HepG2 (cell line): ENCODE measurements around the gene FRAS1.

Experiments
- CTCF ChIP-seq: sonication (generic); formaldehyde crosslinking; IDR thresholded peaks from 2 replicates; pipeline ENCODE4 v1.5.0; 2020; ENCODE audit warnings: mild to moderate bottlenecking, missing genetic modification reagents, moderate library complexity
- MXI1 ChIP-seq: IDR thresholded peaks from 3 replicates; pipeline ENCODE4 v1.6.1; 2012; ENCODE audit warnings: low read depth, low read length, inconsistent platforms, borderline replicate concordance
- POLR2AphosphoS5 ChIP-seq: IDR thresholded peaks from 2 replicates; pipeline ENCODE4 v1.6.1; 2012; ENCODE audit warnings: low read depth, low read length
- TBL1XR1 ChIP-seq: fragments of 150-350 bp; IDR thresholded peaks from 2 replicates; pipeline ENCODE4 v1.6.1; 2014; ENCODE audit warnings: borderline replicate concordance, low read length; ENCODE audit not compliant: partially characterized antibody
- TBP ChIP-seq: sonication (generic); formaldehyde crosslinking; IDR thresholded peaks from 2 replicates; pipeline ENCODE4 v1.5.0; 2020; ENCODE audit warnings: missing genetic modification reagents
- THAP7 ChIP-seq: sonication (generic); formaldehyde crosslinking; IDR thresholded peaks from 2 replicates; pipeline ENCODE4 v1.8.1; 2023; ENCODE audit warnings: mild to moderate bottlenecking, missing genetic modification reagents
- ZNF282 ChIP-seq: fragments of 450-650 bp; IDR thresholded peaks from 2 replicates; pipeline ENCODE4 v1.6.1; 2018; ENCODE audit not compliant: partially characterized antibody
- ZNF605 ChIP-seq: sonication (generic); formaldehyde crosslinking; IDR thresholded peaks from 2 replicates; pipeline ENCODE4 v1.8.0; 2022; ENCODE audit warnings: mild to moderate bottlenecking, missing genetic modification reagents
- TF ChIP-seq, protein P1 (sequence below): sonication (generic); formaldehyde crosslinking; IDR thresholded peaks from 2 replicates; pipeline ENCODE4 v1.8.0; 2022; ENCODE audit warnings: mild to moderate bottlenecking, missing genetic modification reagents, borderline replicate concordance

DNA sequence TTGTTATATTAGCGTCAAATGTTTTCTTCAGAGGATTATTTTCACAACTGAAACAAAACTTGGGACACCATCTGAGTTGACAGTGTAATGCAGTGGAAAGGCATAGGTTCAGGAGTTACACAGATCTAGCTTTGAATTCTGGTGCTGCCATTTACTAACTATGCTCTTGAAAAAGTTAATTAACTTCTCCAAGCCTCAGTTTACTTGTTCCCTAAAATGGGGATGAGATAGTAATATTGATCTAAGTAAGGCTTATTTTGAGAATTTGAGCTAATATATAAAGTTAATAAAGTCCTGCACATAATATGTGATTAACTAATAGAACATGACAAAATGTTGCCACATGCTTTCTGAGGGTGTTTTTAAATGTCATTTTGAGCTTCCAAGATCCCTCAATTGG lies 112.6 kb downstream of the FRAS1 start:
- TF ChIP-seq ZNF605 (CRISPR knock-in tag) (no peak), POLR2AphosphoS5 (no peak), THAP7 (no peak), TBP (CRISPR knock-in tag) (no peak), CTCF (CRISPR knock-in tag) (no peak), MXI1 (no peak), ZNF282 (no peak), TBL1XR1 (no peak)
- TF ChIP-seq, protein P1, sequence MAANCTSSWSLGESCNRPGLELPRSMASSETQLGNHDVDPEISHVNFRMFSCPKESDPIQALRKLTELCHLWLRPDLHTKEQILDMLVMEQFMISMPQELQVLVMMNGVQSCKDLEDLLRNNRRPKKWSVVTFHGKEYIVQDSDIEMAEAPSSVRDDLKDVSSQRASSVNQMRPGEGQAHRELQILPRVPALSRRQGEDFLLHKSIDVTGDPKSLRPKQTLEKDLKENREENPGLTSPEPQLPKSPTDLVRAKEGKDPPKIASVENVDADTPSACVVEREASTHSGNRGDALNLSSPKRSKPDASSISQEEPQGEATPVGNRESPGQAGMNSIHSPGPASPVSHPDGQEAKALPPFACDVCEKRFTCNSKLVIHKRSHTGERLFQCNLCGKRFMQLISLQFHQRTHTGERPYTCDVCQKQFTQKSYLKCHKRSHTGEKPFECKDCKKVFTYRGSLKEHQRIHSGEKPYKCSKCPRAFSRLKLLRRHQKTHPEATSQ (CRISPR knock-in tag), result no peak
